ENCODE data around the gene COX17.

- TF ChIP-seq CTCF (IDR thresholded peaks at IDR 0.05) = no peak
- TF ChIP-seq POLR2A (IDR thresholded peaks at IDR 0.05) = no peak
Measured at GRCh38 chr3:119639494-119640350, 37.5 kb downstream of the COX17 start.
